AG09319 (cell line): ENCODE measurements around the gene PEX16.

Experiments
- DNase-seq: peaks from one replicate; pipeline ENCODE4 v3.0.0-alpha.2; 2010; ENCODE audit warnings: low read depth; ENCODE audit errors: extremely low read depth
- CTCF ChIP-seq: IDR thresholded peaks from 2 replicates; pipeline ENCODE4 v1.5.1; 2011; ENCODE audit warnings: low read depth, mild to moderate bottlenecking, inconsistent platforms, low read length, moderate library complexity

PEX16 gene

GRCh38 chr11:45877221-45877620, 40.5 kb downstream of the PEX16 start:
- DNase-seq = no peak
- TF ChIP-seq CTCF = no peak

GRCh38 chr11:45876401-45876800, 41.3 kb downstream of the PEX16 start:
- TF ChIP-seq CTCF = no peak
- no peak for DNase-seq

- peak; percentile 76 for TF ChIP-seq CTCF
- peak; percentile 20 for DNase-seq
These were observed 44.9 kb downstream of the PEX16 start for GRCh38 chr11:45872651-45873356.

GRCh38 chr11:45871638-45872037, 46.0 kb downstream of the PEX16 start:
- no peak for TF ChIP-seq CTCF

GRCh38 chr11:45870706-45871105, 47.0 kb downstream of the PEX16 start:
- TF ChIP-seq CTCF = no peak

More at GRCh38 chr11:45871638-45872037, 46.0 kb downstream of the PEX16 start:
- no peak for DNase-seq

GRCh38 chr11:45869551-45869950, 48.1 kb downstream of the PEX16 start:
- no peak for DNase-seq
- no peak for TF ChIP-seq CTCF

More at GRCh38 chr11:45870706-45871105, 47.0 kb downstream of the PEX16 start:
- DNase-seq = no peak

GRCh38 chr11:45864041-45864440, 53.6 kb downstream of the PEX16 start:
- no peak for TF ChIP-seq CTCF
- DNase-seq = no peak
